ENCODE data around the gene TSACC.

Gene TSACC

GRCh38 chr1:156376958-156377919, 38.9 kb downstream of the TSACC start:
- no peak for DNase-seq (ENCODE audit: low read depth)

GRCh38 chr1:156378557-156378956, 40.2 kb downstream of the TSACC start:
- no peak for DNase-seq (ENCODE audit: low read depth)

GRCh38 chr1:156379420-156380165, 41.3 kb downstream of the TSACC start:
- DNase-seq (ENCODE audit: low read depth) = no peak

GRCh38 chr1:156382561-156382960, 44.2 kb downstream of the TSACC start:
- no peak for DNase-seq (ENCODE audit: low read depth)

GRCh38 chr1:156383023-156383422, 44.7 kb downstream of the TSACC start:
- peak; percentile 48 for DNase-seq (ENCODE audit: low read depth)

- no peak for DNase-seq (ENCODE audit: low read depth)
Observed at GRCh38 chr1:156384007-156384406, 45.7 kb downstream of the TSACC start.

- no peak for DNase-seq (ENCODE audit: low read depth)
Observed at GRCh38 chr1:156384658-156385057, 46.3 kb downstream of the TSACC start.

- peak; percentile 60 for DNase-seq (ENCODE audit: low read depth)
Observed at GRCh38 chr1:156385534-156386031, 47.3 kb downstream of the TSACC start.

- no peak for DNase-seq (ENCODE audit: low read depth)
Observed at GRCh38 chr1:156386134-156386901, 48.0 kb downstream of the TSACC start.

GRCh38 chr1:156386949-156387869, 48.9 kb downstream of the TSACC start:
- no peak for DNase-seq (ENCODE audit: low read depth)

- DNase-seq (ENCODE audit: low read depth) = no peak
Observed at GRCh38 chr1:156387870-156388173, 49.5 kb downstream of the TSACC start.

- DNase-seq (ENCODE audit: low read depth) = no peak
Observed at GRCh38 chr1:156388174-156389137, 50.1 kb downstream of the TSACC start.

- DNase-seq (ENCODE audit: low read depth) = no peak
Observed at GRCh38 chr1:156389311-156389710, 51.0 kb downstream of the TSACC start.

GRCh38 chr1:156390469-156391365, 52.4 kb downstream of the TSACC start:
- no peak for DNase-seq (ENCODE audit: low read depth)

- no peak for DNase-seq (ENCODE audit: low read depth)
Observed at GRCh38 chr1:156391366-156391677, 53.0 kb downstream of the TSACC start.

GRCh38 chr1:156391701-156392100, 53.4 kb downstream of the TSACC start:
- DNase-seq (ENCODE audit: low read depth) = no peak

GRCh38 chr1:156392452-156392853, 54.1 kb downstream of the TSACC start:
- DNase-seq (ENCODE audit: low read depth) = no peak

GRCh38 chr1:156393095-156393494, 54.8 kb downstream of the TSACC start:
- DNase-seq (ENCODE audit: low read depth) = no peak

- DNase-seq (ENCODE audit: low read depth) = no peak
Observed at GRCh38 chr1:156394082-156394481, 55.8 kb downstream of the TSACC start.

Data from stimulated activated CD4-positive, alpha-beta T cell treated with anti-CD3 and anti-CD28 coated beads, Interleukin-2, amount 100 ng/mL, for 4 hours (primary cell).